ENCODE measurements around the gene SRD5A3.

The SRD5A3 gene

GRCh38 chr4:55345980-55346850, at the start of gene SRD5A3:
Gene SRD5A3 (plus strand): TSS chr4:55346242. CDS start chr4:55346337, 95 bp downstream.
- H4K20me1 ChIP-seq: no peaks in the 10 kb centered on the region; a peak in 1 of 22 replicates
- peaks cover 18 to 35% (median 22%) of the 10 kb centered on the region in 10 experiments for H3K4me1 ChIP-seq
- peak within 1 kb of the TSS; percentile 63 to 82 (median 75) for H3K4me3 ChIP-seq
- peaks cover 0 to 17% (median 7%) of the 10 kb centered on the region in 11 experiments; a peak in 12 of 22 replicates for H3K9me3 ChIP-seq (replicated peaks in 1 of 11)
- H3K9ac ChIP-seq: peak within 1 kb of the TSS; percentile 85 to 95 (median 89)
- peak within 1 kb of the TSS; percentile 86 to 98 (median 95) for H3K4me2 ChIP-seq
- no peak for TF ChIP-seq Cebpa-rat (IDR thresholded peaks at IDR 0.05)
- no peaks in the 10 kb centered on the region for H3K27me3 ChIP-seq
- peak within 1 kb of the TSS; percentile 84 to 95 (median 89) for H3K27ac ChIP-seq
- peaks cover 0 to 6% (median 2%) of the 10 kb centered on the region in 11 experiments; a peak in 6 of 22 replicates for H3K36me3 ChIP-seq

- no peak overlapping the region for H3K4me2 ChIP-seq
- no peak for TF ChIP-seq Cebpa-rat (IDR thresholded peaks at IDR 0.05)
- no peaks in the 10 kb centered on the region for H3K36me3 ChIP-seq
- H3K4me1 ChIP-seq: no peaks in the 10 kb centered on the region
- H4K20me1 ChIP-seq: no peaks in the 10 kb centered on the region
- H3K4me3 ChIP-seq: no peak overlapping the region
- no peak overlapping the region for H3K27ac ChIP-seq
- H3K27me3 ChIP-seq: no peaks in the 10 kb centered on the region
- H3K9ac ChIP-seq: no peak overlapping the region
- peaks cover 5 to 16% (median 11%) of the 10 kb centered on the region in 11 experiments; a peak in 12 of 22 replicates for H3K9me3 ChIP-seq (replicated peaks in 1 of 11)
These were observed 48.7 kb upstream of the SRD5A3 start for GRCh38 chr4:55297346-55297745.

- H3K27me3 ChIP-seq: no peaks in the 10 kb centered on the region
- H3K27ac ChIP-seq: no peak overlapping the region
- H3K4me1 ChIP-seq: peaks cover 0 to 9% (median 0%) of the 10 kb centered on the region in 10 experiments; a peak in 2 of 20 replicates
- H3K9ac ChIP-seq: no peak overlapping the region
- H3K4me3 ChIP-seq: no peak overlapping the region
- H4K20me1 ChIP-seq: no peaks in the 10 kb centered on the region
- H3K4me2 ChIP-seq: no peak overlapping the region
- no peaks in the 10 kb centered on the region for H3K9me3 ChIP-seq (replicated peaks in 1 of 11)
- TF ChIP-seq Cebpa-rat (IDR thresholded peaks at IDR 0.05): no peak
- no peaks in the 10 kb centered on the region for H3K36me3 ChIP-seq
These were observed 42.3 kb upstream of the SRD5A3 start for GRCh38 chr4:55303760-55304165.

GRCh38 chr4:55304303-55304702, 41.7 kb upstream of the SRD5A3 start:
- Histone ChIP-seq H3K4me1 (peaks cover 0 to 9% (median 0%) of the 10 kb centered on the region in 10 experiments; a peak in 2 of 20 replicates), H3K4me2 (no peak overlapping the region), H3K36me3 (no peaks in the 10 kb centered on the region), H3K27ac (no peak overlapping the region), H3K9ac (no peak overlapping the region), H4K20me1 (no peaks in the 10 kb centered on the region), H3K4me3 (no peak overlapping the region), H3K9me3 (replicated peaks in 1 of 11) (no peaks in the 10 kb centered on the region), H3K27me3 (no peaks in the 10 kb centered on the region)
- no peak for TF ChIP-seq Cebpa-rat (IDR thresholded peaks at IDR 0.05)

- no peak for TF ChIP-seq Cebpa-rat (IDR thresholded peaks at IDR 0.05)
- Histone ChIP-seq H3K27me3 (no peaks in the 10 kb centered on the region), H3K9ac (no peak overlapping the region), H3K36me3 (no peaks in the 10 kb centered on the region), H3K4me2 (no peak overlapping the region), H3K9me3 (replicated peaks in 1 of 11) (peaks cover 0 to 2% (median 0%) of the 10 kb centered on the region in 11 experiments; a peak in 5 of 22 replicates), H4K20me1 (no peaks in the 10 kb centered on the region), H3K27ac (no peak overlapping the region), H3K4me1 (peaks cover 0 to 31% (median 0%) of the 10 kb centered on the region in 10 experiments; a peak in 6 of 20 replicates), H3K4me3 (no peak overlapping the region)
These were observed 38.0 kb upstream of the SRD5A3 start for GRCh38 chr4:55308071-55308470.

GRCh38 chr4:55311792-55312488, 34.1 kb upstream of the SRD5A3 start:
- Histone ChIP-seq H4K20me1 (no peaks in the 10 kb centered on the region), H3K4me3 (no peak overlapping the region), H3K27me3 (no peaks in the 10 kb centered on the region), H3K36me3 (no peaks in the 10 kb centered on the region), H3K27ac (peak overlapping the region in 3 of 11 experiments; percentile 79 to 91 (median 81); a peak in 7 of 22 replicates), H3K4me2 (peak overlapping the region in 3 of 11 experiments; percentile 31 to 77 (median 71); a peak in 5 of 22 replicates), H3K9ac (peak overlapping the region in 3 of 11 experiments; percentile 48 to 66 (median 59); a peak in 5 of 22 replicates), H3K9me3 (replicated peaks in 1 of 11) (peaks cover 0 to 7% (median 0%) of the 10 kb centered on the region in 11 experiments; a peak in 5 of 22 replicates), H3K4me1 (peaks cover 0 to 34% (median 0%) of the 10 kb centered on the region in 10 experiments; a peak in 6 of 20 replicates)
- TF ChIP-seq Cebpa-rat (IDR thresholded peaks at IDR 0.05): no peak

- H3K4me1 ChIP-seq: peaks cover 0 to 34% (median 0%) of the 10 kb centered on the region in 10 experiments; a peak in 6 of 20 replicates
- peaks cover 0 to 7% (median 0%) of the 10 kb centered on the region in 11 experiments; a peak in 5 of 22 replicates for H3K9me3 ChIP-seq (replicated peaks in 1 of 11)
- H3K4me2 ChIP-seq: peak overlapping the region in 3 of 11 experiments; percentile 31 to 77 (median 71); a peak in 5 of 22 replicates
- peak overlapping the region in 3 of 11 experiments; percentile 79 to 91 (median 81); a peak in 6 of 22 replicates for H3K27ac ChIP-seq
- no peaks in the 10 kb centered on the region for H4K20me1 ChIP-seq
- no peaks in the 10 kb centered on the region for H3K36me3 ChIP-seq
- TF ChIP-seq Cebpa-rat (IDR thresholded peaks at IDR 0.05): no peak
- no peaks in the 10 kb centered on the region for H3K27me3 ChIP-seq
- no peak overlapping the region for H3K4me3 ChIP-seq
- peak overlapping the region in 3 of 11 experiments; percentile 48 to 66 (median 59); a peak in 4 of 22 replicates for H3K9ac ChIP-seq
These were observed 33.4 kb upstream of the SRD5A3 start for GRCh38 chr4:55312489-55313101.

- Histone ChIP-seq H3K4me2 (peak overlapping the region in 2 of 11 experiments; percentile 14 to 55; a peak in 3 of 22 replicates), H3K27me3 (no peaks in the 10 kb centered on the region), H3K4me1 (peaks cover 5 to 50% (median 12%) of the 10 kb centered on the region in 10 experiments; a peak in 19 of 20 replicates), H3K4me3 (no peak overlapping the region), H3K36me3 (no peaks in the 10 kb centered on the region), H4K20me1 (no peaks in the 10 kb centered on the region), H3K9me3 (replicated peaks in 1 of 11) (peaks cover 0 to 7% (median 0%) of the 10 kb centered on the region in 11 experiments; a peak in 5 of 22 replicates), H3K27ac (no peak overlapping the region), H3K9ac (no peak overlapping the region)
- TF ChIP-seq Cebpa-rat (IDR thresholded peaks at IDR 0.05): no peak
These were observed 31.8 kb upstream of the SRD5A3 start for GRCh38 chr4:55314141-55314820.
